Glutamatergic neuron (in vitro differentiated cells): ENCODE measurements around the gene CDS2. TPM values are rescaled to one million over a fixed set of nuclear protein-coding genes. Genes with fewer than 3 reads are reported as not detected.

ENCODE experiments used
- DNase-seq: peaks from one replicate; pipeline ENCODE4 v3.0.0; 2022
- H3K27ac Mint-ChIP-seq: one replicate; pipeline ENCODE4 v1.8.0; 2020; ENCODE audit warnings: mild to moderate bottlenecking, mixed read lengths, inconsistent platforms; ENCODE audit not compliant: unreplicated experiment
- H3K27me3 Mint-ChIP-seq: one replicate; pipeline ENCODE4 v1.8.0; 2020; ENCODE audit warnings: mild to moderate bottlenecking, moderate library complexity, mixed read lengths, inconsistent platforms; ENCODE audit not compliant: unreplicated experiment
- H3K36me3 Mint-ChIP-seq: one replicate; pipeline ENCODE4 v1.8.0; 2020; ENCODE audit warnings: mild to moderate bottlenecking, mixed read lengths, inconsistent platforms; ENCODE audit not compliant: unreplicated experiment
- H3K4me1 Mint-ChIP-seq: one replicate; pipeline ENCODE4 v1.8.0; 2020; ENCODE audit warnings: mild to moderate bottlenecking, low read depth, mixed read lengths, inconsistent platforms; ENCODE audit not compliant: unreplicated experiment
- H3K4me3 Mint-ChIP-seq: one replicate; pipeline ENCODE4 v1.8.0; 2020; ENCODE audit warnings: mild to moderate bottlenecking, mixed read lengths, inconsistent platforms; ENCODE audit not compliant: unreplicated experiment
- H3K9me3 Mint-ChIP-seq: one replicate; pipeline ENCODE4 v1.8.0; 2020; ENCODE audit warnings: mild to moderate bottlenecking, moderate library complexity, mixed read lengths, inconsistent platforms; ENCODE audit not compliant: unreplicated experiment
- total RNA-seq: library from RNA; stranded (reverse); fragmentation: NEBNext Ultra II Directional; extraction: Animal tissue kit (Norgen Biotek cat#: 25700); gene quantifications from one replicate; pipeline ENCODE4 v1.2.1, GENCODE V29; 2021; ENCODE audit not compliant: unreplicated experiment
- TF ChIP-seq, protein P1 (sequence below): fragments of 200-600 bp; sonication (generic); IDR thresholded peaks from one replicate; pipeline ENCODE4 v1.5.0; 2021; ENCODE audit not compliant: partially characterized antibody, unreplicated experiment

The CDS2 gene
- total RNA-seq, 1 donor from 2014 or later: 153 TPM

DNA sequence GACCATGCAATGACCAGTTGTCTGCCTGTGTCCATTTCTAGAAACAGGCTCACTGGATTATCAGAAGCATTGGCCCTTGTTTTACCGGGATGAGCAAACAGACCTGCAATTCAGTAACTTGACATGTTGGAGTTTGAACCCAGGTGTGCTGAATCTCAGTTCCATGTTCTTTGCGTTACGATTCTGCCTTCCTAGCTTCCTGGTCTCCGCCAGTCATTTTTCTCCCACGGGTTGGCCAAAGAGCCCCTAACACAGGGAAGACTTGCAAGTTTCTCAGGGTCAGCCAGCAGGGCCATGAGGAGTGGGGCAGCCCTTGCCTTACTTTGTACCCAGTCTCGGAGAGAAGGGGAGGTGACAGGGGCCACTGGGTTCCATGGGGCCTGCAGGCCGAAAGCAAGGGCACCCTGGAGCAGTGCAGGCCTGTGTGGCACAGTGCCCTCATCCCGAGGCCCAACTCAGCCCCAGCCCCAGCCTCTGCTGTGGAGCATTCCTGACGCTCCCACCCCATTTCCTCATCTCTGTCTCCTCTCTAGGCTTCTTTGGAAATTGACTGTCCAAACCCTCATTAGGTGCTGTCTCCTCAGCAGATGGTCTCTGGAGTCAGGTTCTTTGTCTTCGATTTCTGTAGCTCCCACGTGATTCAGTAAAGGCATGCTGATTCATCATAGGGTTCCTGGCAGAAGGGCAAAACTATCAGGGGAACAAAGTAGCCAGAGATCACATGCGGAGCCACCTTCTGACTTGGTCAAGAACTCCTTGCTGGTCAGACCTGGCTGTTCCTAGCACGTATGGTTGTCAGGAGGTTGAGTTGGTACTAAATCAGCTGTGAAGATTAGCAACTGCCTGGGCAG, 23.6 kb downstream of the CDS2 start:
- peaks cover 43% of the 10 kb centered on the region for H3K4me1 Mint-ChIP-seq
- peaks cover 3% of the 10 kb centered on the region for H3K27me3 Mint-ChIP-seq
- no peaks in the 10 kb centered on the region for H3K36me3 Mint-ChIP-seq
- H3K9me3 Mint-ChIP-seq: no peaks in the 10 kb centered on the region
- H3K27ac Mint-ChIP-seq: peak overlapping the region; percentile 56
- TF ChIP-seq, protein P1, sequence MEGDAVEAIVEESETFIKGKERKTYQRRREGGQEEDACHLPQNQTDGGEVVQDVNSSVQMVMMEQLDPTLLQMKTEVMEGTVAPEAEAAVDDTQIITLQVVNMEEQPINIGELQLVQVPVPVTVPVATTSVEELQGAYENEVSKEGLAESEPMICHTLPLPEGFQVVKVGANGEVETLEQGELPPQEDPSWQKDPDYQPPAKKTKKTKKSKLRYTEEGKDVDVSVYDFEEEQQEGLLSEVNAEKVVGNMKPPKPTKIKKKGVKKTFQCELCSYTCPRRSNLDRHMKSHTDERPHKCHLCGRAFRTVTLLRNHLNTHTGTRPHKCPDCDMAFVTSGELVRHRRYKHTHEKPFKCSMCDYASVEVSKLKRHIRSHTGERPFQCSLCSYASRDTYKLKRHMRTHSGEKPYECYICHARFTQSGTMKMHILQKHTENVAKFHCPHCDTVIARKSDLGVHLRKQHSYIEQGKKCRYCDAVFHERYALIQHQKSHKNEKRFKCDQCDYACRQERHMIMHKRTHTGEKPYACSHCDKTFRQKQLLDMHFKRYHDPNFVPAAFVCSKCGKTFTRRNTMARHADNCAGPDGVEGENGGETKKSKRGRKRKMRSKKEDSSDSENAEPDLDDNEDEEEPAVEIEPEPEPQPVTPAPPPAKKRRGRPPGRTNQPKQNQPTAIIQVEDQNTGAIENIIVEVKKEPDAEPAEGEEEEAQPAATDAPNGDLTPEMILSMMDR: no peak
- H3K4me3 Mint-ChIP-seq: no peak overlapping the region
- no peak for DNase-seq

DNA sequence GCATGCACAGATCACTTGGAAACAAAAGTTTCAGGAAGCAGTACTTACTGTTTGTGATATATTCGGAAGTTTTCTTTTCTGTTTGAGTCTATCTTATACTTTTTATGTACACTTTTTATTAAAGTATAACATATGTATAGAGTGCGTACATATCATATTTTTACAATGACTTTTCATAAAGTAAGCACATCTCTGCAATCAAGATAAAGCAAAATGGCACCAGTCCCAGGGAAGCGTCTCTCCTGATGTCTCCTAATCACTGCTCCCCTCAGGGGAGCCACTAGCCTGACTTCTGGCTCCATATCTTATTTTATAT, 26.3 kb downstream of the CDS2 start:
- Mint-ChIP-seq H3K27me3 (peaks cover 2% of the 10 kb centered on the region), H3K27ac (no peak overlapping the region), H3K4me3 (no peak overlapping the region), H3K36me3 (no peaks in the 10 kb centered on the region), H3K9me3 (no peaks in the 10 kb centered on the region), H3K4me1 (peaks cover 49% of the 10 kb centered on the region)
- TF ChIP-seq, protein P1: no peak
- no peak for DNase-seq

DNA sequence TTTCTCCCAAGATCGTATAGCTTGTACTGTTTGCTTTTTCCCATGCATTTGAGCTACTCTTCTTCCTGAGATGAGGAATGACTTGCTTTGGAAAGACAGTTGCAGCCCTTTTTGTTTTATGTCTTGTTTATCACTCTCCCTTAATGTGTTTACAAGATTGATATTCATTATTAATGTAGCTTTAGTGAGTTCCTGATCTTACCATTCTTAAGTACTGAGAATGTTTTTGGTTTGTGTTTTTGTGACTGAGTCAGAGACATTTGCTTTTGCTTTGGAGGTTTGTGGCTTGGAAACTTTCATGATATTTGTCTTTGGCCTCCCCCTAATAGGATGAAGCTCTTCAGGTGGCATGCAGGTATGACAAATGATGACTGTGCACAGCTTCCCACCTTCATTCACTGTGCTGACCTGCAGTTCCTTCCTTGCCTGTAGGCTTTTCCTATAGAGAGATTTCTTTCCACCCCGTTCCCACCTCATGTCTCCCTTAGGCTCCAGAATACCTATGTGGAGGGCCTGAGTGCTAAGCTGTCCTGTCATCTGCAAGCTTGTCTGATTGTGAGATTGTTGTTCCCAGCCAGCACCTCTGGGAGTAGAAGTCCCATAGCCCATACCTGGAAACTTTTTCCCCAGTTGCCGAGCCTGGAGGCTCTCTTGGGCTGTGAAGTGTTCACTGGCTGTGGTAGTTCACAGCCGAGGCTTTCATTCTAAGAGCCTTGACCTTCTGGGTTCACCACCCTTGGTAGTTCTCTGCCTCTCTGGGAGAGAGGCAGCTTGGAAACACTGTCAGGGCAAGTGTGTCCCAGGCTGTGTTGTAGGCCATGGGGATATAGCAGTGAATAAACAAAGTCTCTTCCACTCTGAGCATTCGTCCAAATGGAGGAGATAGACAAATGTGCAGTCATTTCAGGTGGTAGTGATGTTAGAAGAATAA, 27.1 kb downstream of the CDS2 start:
- TF ChIP-seq, protein P1: no peak
- Mint-ChIP-seq H3K36me3 (no peaks in the 10 kb centered on the region), H3K27me3 (peaks cover 2% of the 10 kb centered on the region), H3K27ac (peak overlapping the region; percentile 18), H3K9me3 (no peaks in the 10 kb centered on the region), H3K4me3 (no peak overlapping the region), H3K4me1 (peaks cover 48% of the 10 kb centered on the region)
- no peak for DNase-seq

DNA sequence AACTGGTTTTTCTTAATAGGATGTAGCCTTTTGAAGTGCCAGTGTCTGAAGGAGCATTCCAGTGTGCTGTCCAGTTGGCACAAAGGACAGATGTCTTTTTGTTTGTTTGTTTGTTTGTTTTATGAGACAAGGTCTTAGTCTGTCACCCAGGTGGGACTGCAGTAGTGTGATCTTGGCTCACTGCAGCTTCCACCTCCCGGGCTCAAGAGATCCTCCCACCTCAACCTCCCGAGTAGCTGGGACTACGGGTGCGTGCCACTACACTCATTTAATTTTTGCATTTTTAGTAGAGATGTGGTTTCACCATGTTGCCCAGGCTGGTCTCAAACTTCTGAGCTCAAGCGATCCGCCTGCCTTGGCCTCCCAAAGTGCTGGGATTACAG, 27.7 kb downstream of the CDS2 start:
- peaks cover 2% of the 10 kb centered on the region for H3K27me3 Mint-ChIP-seq
- H3K36me3 Mint-ChIP-seq: no peaks in the 10 kb centered on the region
- TF ChIP-seq, protein P1: no peak
- H3K27ac Mint-ChIP-seq: peak overlapping the region; percentile 18
- no peak for DNase-seq
- no peaks in the 10 kb centered on the region for H3K9me3 Mint-ChIP-seq
- no peak overlapping the region for H3K4me3 Mint-ChIP-seq
- peaks cover 48% of the 10 kb centered on the region for H3K4me1 Mint-ChIP-seq

DNA sequence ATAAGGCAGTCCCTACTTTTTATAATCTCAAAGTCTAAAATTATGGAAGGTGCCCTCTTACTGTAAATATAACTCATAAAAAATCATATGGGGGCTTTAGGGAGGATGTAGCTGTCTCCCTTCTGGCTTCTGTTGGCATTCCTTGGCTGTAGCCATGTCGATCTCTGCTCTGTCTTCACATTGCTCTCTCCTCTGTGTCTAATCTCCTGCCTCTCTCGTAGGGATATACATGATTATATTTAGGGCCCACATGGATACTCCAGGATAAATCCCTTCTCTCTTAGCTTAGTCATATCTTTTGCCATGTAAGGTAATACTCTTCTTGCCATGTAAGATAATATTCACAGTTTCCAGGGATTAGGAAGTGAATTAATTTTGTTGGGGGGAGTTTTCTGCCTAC, 28.6 kb downstream of the CDS2 start:
- peaks cover 45% of the 10 kb centered on the region for H3K4me1 Mint-ChIP-seq

More for the DNA sequence above, 28.6 kb downstream of the CDS2 start:
- Mint-ChIP-seq H3K27ac (no peak overlapping the region), H3K9me3 (no peaks in the 10 kb centered on the region), H3K4me3 (no peak overlapping the region), H3K36me3 (no peaks in the 10 kb centered on the region), H3K27me3 (peaks cover 2% of the 10 kb centered on the region)
- DNase-seq: no peak
- TF ChIP-seq, protein P1: no peak
